GM12878 (cell line): ENCODE results near the gene WWC2. TPM values are rescaled to one million over a fixed set of nuclear protein-coding genes. Genes with fewer than 3 reads are reported as not detected.

Experiments
- ATAC-seq: fragments of 200-7000 bp; cut with Tn5 transposase; 3 replicates; pipeline ENCODE4 v1.9.1; 2020; ENCODE audit warnings: mild to moderate bottlenecking, moderate library complexity
- BruUV-seq: library from RNA; stranded (reverse); fragments of 400-500 nt; replicated peaks from 2 replicates; lab custom pipeline; 2021; lab: Mats Ljungman, UMichigan
- CTCF ChIA-PET: fragments of 300-600 bp; sonication (Branson Sonifier 250); formaldehyde crosslinking; extraction: SDS; loops from one replicate; lab custom pipeline; 2021; ENCODE audit warnings: inconsistent platforms; lab: Yijun Ruan, JAX
- POLR2A ChIA-PET: fragments of 350-600 bp; formaldehyde crosslinking; extraction: SDS; loops from one replicate; lab custom pipeline; 2021; ENCODE audit warnings: inconsistent platforms; lab: Charles Lee
- RAD21 ChIA-PET: fragments of 300-600 bp; sonication (Branson Sonifier 250); formaldehyde crosslinking; loops from one replicate; lab custom pipeline; 2023; ENCODE audit warnings: antibody characterized with exemption; ENCODE audit not compliant: unreplicated experiment; lab: Charles Lee
- SMC1A ChIA-PET: fragments of 300-600 bp; sonication (Branson Sonifier 250); formaldehyde crosslinking; loops from one replicate; lab custom pipeline; 2023; ENCODE audit not compliant: unreplicated experiment, uncharacterized antibody; lab: Charles Lee
- DNase-seq: peaks from one replicate; pipeline ENCODE4 v3.0.0-alpha.2; 2011; ENCODE audit warnings: low read depth, low spot score
- FAIRE-seq: peaks from 3 replicates; lab custom pipeline; 2011; peaks lifted over from hg19 to GRCh38; lab: Jason Lieb, UNC
- H2AFZ ChIP-seq: 2 replicates; pipeline ENCODE4 v1.6.0; 2011; ENCODE audit warnings: low read depth, low read length, control low read depth; ENCODE audit not compliant: control insufficient read depth
- H3K27ac ChIP-seq: 2 replicates; pipeline ENCODE4 v1.5.1; 2011; ENCODE audit warnings: control low read depth; ENCODE audit not compliant: control insufficient read depth, insufficient read depth
- H3K27me3 ChIP-seq, 2 experiments: replicated peaks in 1 of 2; 2 replicates each; pipeline versions ENCODE4 v1.6.0 to v1.6.1; 2011; ENCODE audit warnings: low read length in 1 of 2; ENCODE audit not compliant: control insufficient read depth in 2 of 2, insufficient read depth in 2 of 2
- H3K36me3 ChIP-seq, 2 experiments: 2 replicates each; pipeline ENCODE4 v1.5.1; 2011; ENCODE audit warnings: low read length in 1 of 2; ENCODE audit not compliant: control insufficient read depth in 2 of 2, insufficient read depth in 2 of 2
- H3K4me1 ChIP-seq: 2 replicates; pipeline ENCODE4 v1.6.1; 2011; ENCODE audit warnings: mild to moderate bottlenecking, low read length, moderate library complexity, mixed read lengths; ENCODE audit not compliant: control insufficient read depth, insufficient read depth
- H3K4me2 ChIP-seq: 2 replicates; pipeline ENCODE4 v1.6.0; 2011; ENCODE audit warnings: control low read depth; ENCODE audit not compliant: control insufficient read depth, insufficient read depth
- H3K4me3 ChIP-seq: fragments of 200-600 bp; sonication (generic); 2 replicates; pipeline ENCODE4 v1.5.1; 2016
- H3K79me2 ChIP-seq: 2 replicates; pipeline ENCODE4 v1.6.0; 2011; ENCODE audit warnings: low read length; ENCODE audit not compliant: control insufficient read depth, insufficient read depth
- H3K9ac ChIP-seq: 2 replicates; pipeline ENCODE4 v1.8.0; 2011; ENCODE audit warnings: low read length, control low read depth, mixed read lengths; ENCODE audit not compliant: control insufficient read depth, insufficient read depth
- H3K9me3 ChIP-seq: replicated peaks from 3 replicates; pipeline ENCODE4 v1.5.1; 2011; ENCODE audit warnings: mild to moderate bottlenecking, low read length; ENCODE audit not compliant: control insufficient read depth, insufficient read depth
- H4K20me1 ChIP-seq: 2 replicates; pipeline ENCODE4 v1.6.0; 2011; ENCODE audit not compliant: control insufficient read depth, insufficient read depth
- BCL3 ChIP-seq: IDR thresholded peaks from 2 replicates; pipeline ENCODE4 v1.6.1; 2011; ENCODE audit warnings: borderline replicate concordance, low read depth, mild to moderate bottlenecking, moderate library complexity, low read length; ENCODE audit not compliant: insufficient read depth, poor library complexity, severe bottlenecking
- BHLHE40 ChIP-seq, 2 experiments: fragments of 450-650 bp in 1 of 2; IDR thresholded peaks; 2 replicates each; pipeline ENCODE4 v1.6.1; 2011 to 2017; ENCODE audit warnings: low read depth in 2 of 2, borderline replicate concordance in 1 of 2, improper control_type of control experiment in 1 of 2, low read length in 1 of 2, mild to moderate bottlenecking in 1 of 2
- CBX5 ChIP-seq: sonication (generic); IDR thresholded peaks from 2 replicates; pipeline ENCODE4 v1.6.1; 2016; ENCODE audit warnings: low read depth, moderate library complexity, mild to moderate bottlenecking, inconsistent platforms
- CREM ChIP-seq: IDR thresholded peaks from 2 replicates; pipeline ENCODE4 v1.6.1; 2014; ENCODE audit warnings: antibody characterized with exemption, low read depth
- ESRRA ChIP-seq: IDR thresholded peaks from 2 replicates; pipeline ENCODE4 v1.6.1; 2012; ENCODE audit warnings: mild to moderate bottlenecking, low read length, improper control_type of control experiment
- ETV6 ChIP-seq, 2 experiments: fragments of 450-650 bp in 1 of 2; IDR thresholded peaks in 1 of 2; conservative IDR thresholded peaks in 1 of 2; 2 replicates each; pipeline ENCODE4 v1.6.1; 2014; ENCODE audit warnings: antibody characterized with exemption in 1 of 2, borderline replicate concordance in 1 of 2, low read depth in 1 of 2, mild to moderate bottlenecking in 1 of 2, moderate library complexity in 1 of 2
- GATAD2B ChIP-seq: fragments of 450-650 bp; conservative IDR thresholded peaks from 2 replicates; pipeline ENCODE4 v1.6.1; 2017; ENCODE audit warnings: low read depth, mild to moderate bottlenecking, moderate library complexity
- RELA ChIP-seq: fragments of 450-650 bp; IDR thresholded peaks from 2 replicates; pipeline ENCODE4 v1.8.0; 2014; ENCODE audit warnings: borderline replicate concordance; ENCODE audit not compliant: partially characterized antibody
- RFX5 ChIP-seq: IDR thresholded peaks from 2 replicates; pipeline ENCODE4 v1.6.1; 2011; ENCODE audit warnings: low read depth, low read length, improper control_type of control experiment
- STAT1 ChIP-seq: fragments of 450-650 bp; conservative IDR thresholded peaks from 2 replicates; pipeline ENCODE4 v1.6.1; 2014; ENCODE audit warnings: antibody characterized with exemption, mild to moderate bottlenecking
- YBX1 ChIP-seq: fragments of 450-650 bp; IDR thresholded peaks from 2 replicates; pipeline ENCODE4 v1.6.1; 2016; ENCODE audit warnings: antibody characterized with exemption
- WGBS: methylation state at CpG from one replicate; pipeline ENCODE4 v1.1.6; 2016; ENCODE audit warnings: low lambda C conversion rate; ENCODE audit not compliant: insufficient replicate concordance, insufficient coverage; ENCODE audit errors: missing lambda C conversion rate; 5-methylcytosine and 5-hydroxymethylcytosine counted together
- in situ Hi-C: fragments of 300-500 bp; cut with MboI; formaldehyde crosslinking; loops from 9 replicates; pipeline ENCODE4 v1.14.3; 2018; ENCODE audit warnings: mixed read lengths
- intact Hi-C: fragments of 100-400 bp; cut with micrococcal nuclease; formaldehyde crosslinking; loops from one replicate; pipeline ENCODE4 v1.14.2; 2022; ENCODE audit not compliant: unreplicated experiment
- polyA plus RNA-seq, 11 experiments: library from polyadenylated mRNA; depleted of rRNA in 4 of 11; unstranded in 6 of 11; stranded (reverse) in 5 of 11; fragments of >200 nt; fragmentation: Nextera tagmentation in 4 of 11; fragmentation: Illumina TruSeq in 1 of 11; extraction: Ambion mirVana in 4 of 11; extraction: Trizol in 1 of 11; gene quantifications; 1 replicate in 1 of 11; 2 replicates in 10 of 11; pipeline versions ENCODE4 v1.2.1 to v1.2.3, GENCODE V29; 2011 to 2016; ENCODE audit warnings: inconsistent platforms in 2 of 11, missing spikeins in 2 of 11, low read depth in 1 of 11
- total RNA-seq, 4 experiments: library from RNA; depleted of rRNA in 3 of 4; stranded (reverse); fragments of >200 nt in 3 of 4; fragmentation: Illumina TruSeq in 1 of 4; extraction: Trizol in 1 of 4; gene quantifications; 2 replicates each; pipeline versions ENCODE4 v1.2.1 to v1.2.3, GENCODE V29; 2013 to 2021
- TF ChIP-seq, protein P1 (sequence below): fragments of 150-350 bp; IDR thresholded peaks from 2 replicates; pipeline ENCODE4 v1.6.1; 2014; ENCODE audit warnings: mild to moderate bottlenecking, low read depth, low read length

The WWC2 gene
- total and polyA plus RNA-seq, 10 of the 15 experiments (the other 5 are each of a cell fraction or from before 2014, with no cell fraction given): 0.02 to 0.72 (median 0.06) TPM; not detected in 3

DNA sequence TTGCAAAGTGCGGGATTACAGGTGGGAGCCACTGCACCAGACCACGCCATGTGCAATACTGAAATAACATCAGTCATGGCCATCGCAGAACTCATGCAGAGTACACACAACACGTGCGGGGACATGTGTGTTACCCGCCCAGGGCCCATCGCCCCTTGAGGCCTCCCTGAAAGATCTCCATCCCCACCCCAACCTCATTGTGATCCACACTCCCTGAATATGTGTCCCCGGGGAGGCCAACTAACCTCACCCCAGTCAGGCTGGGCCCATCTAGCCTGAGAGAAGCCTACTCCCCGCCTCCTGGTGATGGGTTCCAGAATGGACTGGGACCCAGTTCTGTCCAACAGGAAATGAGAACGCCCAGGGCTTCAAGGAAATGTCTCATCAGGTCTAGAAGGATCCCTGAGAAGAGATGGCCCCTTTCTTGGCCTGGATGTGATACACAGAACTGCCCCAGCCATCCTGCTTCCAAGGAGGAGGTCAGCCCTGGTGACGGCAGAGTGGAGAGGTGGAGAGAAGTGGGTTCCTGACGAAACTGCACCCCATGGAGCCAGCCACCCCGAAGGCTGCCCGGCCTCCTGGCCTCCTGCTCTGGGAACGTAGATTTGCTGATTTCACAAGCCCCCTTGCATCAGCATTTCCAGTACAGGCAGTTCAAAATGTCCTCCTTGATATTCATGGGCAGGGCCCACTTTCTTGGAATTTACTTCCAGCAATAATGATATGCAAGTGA lies 245.6 kb downstream of the WWC2 start:
- DNase-seq: no peak
- ChIA-PET POLR2A (no interaction called here), RAD21 (no interaction called here), SMC1A (no interaction called here), CTCF (no interaction called here)
- Histone ChIP-seq H3K27me3 (no peaks in the 10 kb centered on the region; a peak in 1 of 4 replicates), H3K9me3 (no peaks in the 10 kb centered on the region), H3K4me2 (no peak overlapping the region), H3K4me1 (no peaks in the 10 kb centered on the region), H3K79me2 (no peaks in the 10 kb centered on the region), H3K9ac (no peak overlapping the region), H3K4me3 (no peak overlapping the region), H2AFZ (no peak overlapping the region), H3K27ac (no peak overlapping the region), H3K36me3 (no peaks in the 10 kb centered on the region), H4K20me1 (no peaks in the 10 kb centered on the region)
- no peak for FAIRE-seq
- no TSS peak for BruUV-seq
- in situ Hi-C loops (no loop called here), intact Hi-C loops (no loop called here)
- ATAC-seq: no peak
- WGBS: 43% methylated on average over 15 of the region's 15 CpGs
- no peak for TF ChIP-seq GATAD2B
- no peak for TF ChIP-seq BHLHE40 (IDR thresholded peaks at IDR 0.05; ENCODE audit: borderline replicate concordance in 1 of 2, low read depth in 2 of 2, low read length in 1 of 2)
- TF ChIP-seq CBX5: no peak
- TF ChIP-seq, protein P1, sequence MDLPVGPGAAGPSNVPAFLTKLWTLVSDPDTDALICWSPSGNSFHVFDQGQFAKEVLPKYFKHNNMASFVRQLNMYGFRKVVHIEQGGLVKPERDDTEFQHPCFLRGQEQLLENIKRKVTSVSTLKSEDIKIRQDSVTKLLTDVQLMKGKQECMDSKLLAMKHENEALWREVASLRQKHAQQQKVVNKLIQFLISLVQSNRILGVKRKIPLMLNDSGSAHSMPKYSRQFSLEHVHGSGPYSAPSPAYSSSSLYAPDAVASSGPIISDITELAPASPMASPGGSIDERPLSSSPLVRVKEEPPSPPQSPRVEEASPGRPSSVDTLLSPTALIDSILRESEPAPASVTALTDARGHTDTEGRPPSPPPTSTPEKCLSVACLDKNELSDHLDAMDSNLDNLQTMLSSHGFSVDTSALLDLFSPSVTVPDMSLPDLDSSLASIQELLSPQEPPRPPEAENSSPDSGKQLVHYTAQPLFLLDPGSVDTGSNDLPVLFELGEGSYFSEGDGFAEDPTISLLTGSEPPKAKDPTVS: no peak
- no peak for TF ChIP-seq YBX1
- TF ChIP-seq STAT1: no peak
- TF ChIP-seq ESRRA: no peak
- no peak for TF ChIP-seq CREM
- no peak for TF ChIP-seq BCL3
- TF ChIP-seq RELA: no peak
- TF ChIP-seq ETV6 (conservative IDR thresholded peaks at IDR 0.05 in 1 of 2, IDR thresholded peaks at IDR 0.05 in 1 of 2; ENCODE audit: borderline replicate concordance in 1 of 2, low read depth in 1 of 2): no peak
- no peak for TF ChIP-seq RFX5
